Breast epithelium (tissue), 3 donors: ENCODE results near the gene MSANTD3.

Source experiments
- CTCF ChIP-seq, 3 donors: fragments of 450-650 bp; IDR thresholded peaks; one replicate each; pipeline ENCODE4 v1.5.1; 2016 to 2017; ENCODE audit warnings: antibody characterized with exemption in 3 of 3, mild to moderate bottlenecking in 3 of 3, moderate library complexity in 3 of 3
- POLR2A ChIP-seq: fragments of 450-650 bp; IDR thresholded peaks from one replicate; pipeline ENCODE4 v1.6.1; 2016; ENCODE audit warnings: antibody characterized with exemption, mild to moderate bottlenecking, moderate library complexity
- POLR2AphosphoS5 ChIP-seq, 3 donors: sonication (generic); formaldehyde crosslinking; IDR thresholded peaks; one replicate each; pipeline ENCODE4 v1.6.1; 2017; ENCODE audit warnings: antibody characterized with exemption in 3 of 3

- TF ChIP-seq CTCF (IDR thresholded peaks at IDR 0.05) (no peak), POLR2A (no peak), POLR2AphosphoS5 (IDR thresholded peaks at IDR 0.05) (no peak)
These were observed 45.3 kb downstream of the MSANTD3 start for GRCh38 chr9:100472268-100472667.
